Measurements from ENCODE around the gene PLGRKT. TPM values are rescaled to one million over a fixed set of nuclear protein-coding genes. Genes with fewer than 3 reads are reported as not detected.

PLGRKT gene
- total and polyA plus RNA-seq, 2 donors (not counting 3 experiments of a cell fraction or from before 2014, with no cell fraction given): 3.8 to 21.2 TPM

DNA sequence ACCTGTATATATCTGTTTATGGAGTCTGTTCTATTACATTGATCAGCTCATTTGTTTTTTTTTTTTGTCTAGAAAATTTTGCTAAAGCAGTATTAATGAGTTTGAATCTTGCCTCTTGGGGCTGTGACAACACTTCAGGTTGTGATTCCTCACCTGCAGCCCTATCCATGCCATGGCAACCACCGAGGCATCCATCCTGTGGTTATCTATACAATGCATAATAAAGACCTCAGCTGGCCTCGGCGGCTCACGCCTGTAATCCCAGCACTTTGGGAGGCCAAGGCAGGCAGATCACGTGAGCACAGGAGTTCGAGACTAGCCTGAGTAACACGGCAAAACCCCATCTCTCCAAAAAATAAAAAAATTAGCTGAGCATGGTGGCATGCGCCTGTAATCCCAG, 44.5 kb upstream of the PLGRKT start:
- DNase-seq (ENCODE audit: low read depth, low spot score): no peak
- intact Hi-C loops (cut with micrococcal nuclease) (no loop called here), dilution Hi-C loops (cut with MboI; ENCODE audit: extremely low pct_ligation_motif_present, low sequenced_read_pairs) (no loop called here)
- H3K9me3 ChIP-seq (replicated peaks; ENCODE audit: control insufficient read depth, insufficient read depth, low read length): no peaks in the 10 kb centered on the region
- H3K27ac ChIP-seq (ENCODE audit: insufficient read depth, low read depth, low read length): no peak overlapping the region
- H3K4me3 ChIP-seq (replicated peaks in 1 of 3; ENCODE audit: insufficient read depth in 1 of 3, low read depth in 1 of 3, low read length in 3 of 3): no peak overlapping the region
- H3K9ac ChIP-seq (replicated peaks; ENCODE audit: extremely low read depth, insufficient read depth, low read length): no peak overlapping the region
- no peaks in the 10 kb centered on the region for H3K36me3 ChIP-seq (ENCODE audit: control insufficient read depth in 2 of 2, extremely low read depth in 1 of 2, insufficient read depth in 2 of 2, low read length in 2 of 2)
- ChIA-PET POLR2A (no interaction called here), CTCF (interaction anchor here (0.6 kb wide), 1 partner anchor 96 kb away, joined by 3 read pairs; no protein-coding TSS in a partner anchor)
- H3K27me3 ChIP-seq (ENCODE audit: control insufficient read depth in 2 of 2, insufficient read depth in 2 of 2, low read length in 2 of 2): no peaks in the 10 kb centered on the region
- H3K4me2 ChIP-seq (ENCODE audit: insufficient read depth, low read length): no peak overlapping the region
- no peak for TF ChIP-seq EZH2 (IDR thresholded peaks at IDR 0.05; ENCODE audit: borderline replicate concordance, low read depth, low read length, severe bottlenecking)
- TF ChIP-seq POLR2A (IDR thresholded peaks at IDR 0.05; ENCODE audit: low read depth, low read length): no peak
- TF ChIP-seq, protein P1, sequence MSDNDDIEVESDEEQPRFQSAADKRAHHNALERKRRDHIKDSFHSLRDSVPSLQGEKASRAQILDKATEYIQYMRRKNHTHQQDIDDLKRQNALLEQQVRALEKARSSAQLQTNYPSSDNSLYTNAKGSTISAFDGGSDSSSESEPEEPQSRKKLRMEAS (IDR thresholded peaks at IDR 0.05; ENCODE audit: insufficient read depth, insufficient read length): no peak
- TF ChIP-seq, protein P2, sequence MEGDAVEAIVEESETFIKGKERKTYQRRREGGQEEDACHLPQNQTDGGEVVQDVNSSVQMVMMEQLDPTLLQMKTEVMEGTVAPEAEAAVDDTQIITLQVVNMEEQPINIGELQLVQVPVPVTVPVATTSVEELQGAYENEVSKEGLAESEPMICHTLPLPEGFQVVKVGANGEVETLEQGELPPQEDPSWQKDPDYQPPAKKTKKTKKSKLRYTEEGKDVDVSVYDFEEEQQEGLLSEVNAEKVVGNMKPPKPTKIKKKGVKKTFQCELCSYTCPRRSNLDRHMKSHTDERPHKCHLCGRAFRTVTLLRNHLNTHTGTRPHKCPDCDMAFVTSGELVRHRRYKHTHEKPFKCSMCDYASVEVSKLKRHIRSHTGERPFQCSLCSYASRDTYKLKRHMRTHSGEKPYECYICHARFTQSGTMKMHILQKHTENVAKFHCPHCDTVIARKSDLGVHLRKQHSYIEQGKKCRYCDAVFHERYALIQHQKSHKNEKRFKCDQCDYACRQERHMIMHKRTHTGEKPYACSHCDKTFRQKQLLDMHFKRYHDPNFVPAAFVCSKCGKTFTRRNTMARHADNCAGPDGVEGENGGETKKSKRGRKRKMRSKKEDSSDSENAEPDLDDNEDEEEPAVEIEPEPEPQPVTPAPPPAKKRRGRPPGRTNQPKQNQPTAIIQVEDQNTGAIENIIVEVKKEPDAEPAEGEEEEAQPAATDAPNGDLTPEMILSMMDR (IDR thresholded peaks at IDR 0.05; ENCODE audit: extremely low read depth in 1 of 2, insufficient read depth in 1 of 2, low read depth in 1 of 2, low read length in 2 of 2): no peak
- TF ChIP-seq JUN (IDR thresholded peaks at IDR 0.05; ENCODE audit: borderline replicate concordance, insufficient read depth, insufficient read length, low read depth): no peak
- TF ChIP-seq POLR2AphosphoS5 (IDR thresholded peaks at IDR 0.05; ENCODE audit: insufficient read depth, low read depth, low read length): no peak
- no peak for TF ChIP-seq MYC (IDR thresholded peaks at IDR 0.05; ENCODE audit: low read depth, low read length)
- TF ChIP-seq GATA2 (IDR thresholded peaks at IDR 0.05; ENCODE audit: insufficient read depth, insufficient read length, low read depth, low read length): no peak
- TF ChIP-seq FOS (IDR thresholded peaks at IDR 0.05; ENCODE audit: borderline replicate concordance, insufficient read depth, low read length): no peak
- H3K9me1 ChIP-seq (replicated peaks; ENCODE audit: control insufficient read depth, extremely low read depth, insufficient read depth, low read length): no peaks in the 10 kb centered on the region
- no TSS peak for BruUV-seq (replicated peaks)
- H2AFZ ChIP-seq (ENCODE audit: low read depth, low read length): no peak overlapping the region
- no peaks in the 10 kb centered on the region for H3K79me2 ChIP-seq (ENCODE audit: control insufficient read depth, insufficient read depth, low read length)
- no peak for FAIRE-seq
- no peaks in the 10 kb centered on the region for H4K20me1 ChIP-seq (replicated peaks; ENCODE audit: control insufficient read depth, extremely low read depth, insufficient read depth, low read length)
- H3K4me1 ChIP-seq (ENCODE audit: control insufficient read depth, extremely low read depth, insufficient read depth, low read length): no peaks in the 10 kb centered on the region

Measured in endothelial cell of umbilical vein (primary cell).